Hepatocyte (in vitro differentiated cells): ENCODE measurements around the gene SIX1.

ENCODE experiments used
- EZH2 ChIP-seq: fragments of 200-600 bp; sonication (generic); IDR thresholded peaks from 2 replicates; pipeline ENCODE4 v1.6.1; 2016; ENCODE audit warnings: antibody characterized with exemption, mild to moderate bottlenecking, borderline replicate concordance
- EZH2phosphoT487 ChIP-seq: fragments of 200-600 bp; sonication (generic); IDR thresholded peaks from one replicate; pipeline ENCODE4 v1.6.1; 2018; ENCODE audit warnings: antibody characterized with exemption, mild to moderate bottlenecking, low read depth, moderate library complexity; ENCODE audit not compliant: unreplicated experiment, severe bottlenecking
- TF ChIP-seq, protein P1 (sequence below): fragments of 200-600 bp; sonication (generic); IDR thresholded peaks from 2 replicates; pipeline ENCODE4 v1.5.1; 2016; ENCODE audit warnings: antibody characterized with exemption, mild to moderate bottlenecking; ENCODE audit not compliant: poor library complexity

DNA sequence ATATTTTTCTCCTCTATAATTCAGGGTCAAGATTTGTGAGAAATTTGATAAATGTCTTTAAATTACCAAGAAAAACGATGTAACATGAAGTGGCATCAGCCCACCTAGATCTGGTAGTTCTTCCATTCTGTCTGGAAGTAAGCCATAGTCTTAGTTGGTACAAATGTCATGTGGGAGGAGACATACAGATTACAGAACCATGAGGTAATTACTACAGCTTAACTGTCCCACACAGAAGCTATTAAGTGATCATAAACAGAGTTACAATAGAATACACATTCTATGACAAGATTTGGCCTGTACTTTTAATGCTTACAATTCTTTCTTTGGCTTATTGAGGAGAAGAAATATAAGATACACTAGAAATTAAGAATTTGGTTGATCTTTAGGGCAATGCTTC, 13.7 kb upstream of the SIX1 start:
- TF ChIP-seq, protein P1, sequence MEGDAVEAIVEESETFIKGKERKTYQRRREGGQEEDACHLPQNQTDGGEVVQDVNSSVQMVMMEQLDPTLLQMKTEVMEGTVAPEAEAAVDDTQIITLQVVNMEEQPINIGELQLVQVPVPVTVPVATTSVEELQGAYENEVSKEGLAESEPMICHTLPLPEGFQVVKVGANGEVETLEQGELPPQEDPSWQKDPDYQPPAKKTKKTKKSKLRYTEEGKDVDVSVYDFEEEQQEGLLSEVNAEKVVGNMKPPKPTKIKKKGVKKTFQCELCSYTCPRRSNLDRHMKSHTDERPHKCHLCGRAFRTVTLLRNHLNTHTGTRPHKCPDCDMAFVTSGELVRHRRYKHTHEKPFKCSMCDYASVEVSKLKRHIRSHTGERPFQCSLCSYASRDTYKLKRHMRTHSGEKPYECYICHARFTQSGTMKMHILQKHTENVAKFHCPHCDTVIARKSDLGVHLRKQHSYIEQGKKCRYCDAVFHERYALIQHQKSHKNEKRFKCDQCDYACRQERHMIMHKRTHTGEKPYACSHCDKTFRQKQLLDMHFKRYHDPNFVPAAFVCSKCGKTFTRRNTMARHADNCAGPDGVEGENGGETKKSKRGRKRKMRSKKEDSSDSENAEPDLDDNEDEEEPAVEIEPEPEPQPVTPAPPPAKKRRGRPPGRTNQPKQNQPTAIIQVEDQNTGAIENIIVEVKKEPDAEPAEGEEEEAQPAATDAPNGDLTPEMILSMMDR: no peak
- no peak for TF ChIP-seq EZH2
- no peak for TF ChIP-seq EZH2phosphoT487
